ENCODE data around the gene CPNE7.

- TF ChIP-seq CTCF (conservative IDR thresholded peaks at IDR 0.05 in 1 of 2, IDR thresholded peaks at IDR 0.05 in 1 of 2; ENCODE audit: extremely low read depth in 1 of 2, insufficient read depth in 1 of 2, low read depth in 1 of 2, low read length in 2 of 2), result no peak
- TF ChIP-seq EZH2 (IDR thresholded peaks at IDR 0.05; ENCODE audit: borderline replicate concordance, low read length), result no peak
Observed at GRCh38 chr16:89561884-89562599, 13.5 kb upstream of the CPNE7 start.

All from mammary epithelial cell (primary cell).